Activated T-helper 1 cell treated with anti-CD3 and anti-CD28 coated beads, Interleukin-12 subunit alpha, Interleukin-12 subunit beta, Interleukin-2, Interleukin-4 antibody, amounts not matched to agents 30 ng/mL and 10 ng/mL and 1 ng/mL, durations not matched to agents 14 hours and 24 hours and 36 hours (primary cell): ENCODE data around the gene TRIM66. TPM values are rescaled to one million over a fixed set of nuclear protein-coding genes. Genes with fewer than 3 reads are reported as not detected.

Source experiments
- DNase-seq: peaks from one replicate; pipeline ENCODE4 v3.0.0; 2021; ENCODE audit warnings: low spot score
- H3K27ac Mint-ChIP-seq: one replicate; pipeline ENCODE4 v1.8.0; 2021; ENCODE audit warnings: mild to moderate bottlenecking, mixed read lengths
- H3K27me3 Mint-ChIP-seq: one replicate; pipeline ENCODE4 v1.8.0; 2022; ENCODE audit warnings: mild to moderate bottlenecking, moderate library complexity, mixed read lengths; ENCODE audit not compliant: insufficient read depth
- H3K36me3 Mint-ChIP-seq: one replicate; pipeline ENCODE4 v1.8.0; 2021; ENCODE audit warnings: low read depth, mixed read lengths
- H3K4me1 Mint-ChIP-seq: one replicate; pipeline ENCODE4 v1.8.0; 2021; ENCODE audit warnings: low read depth, mixed read lengths
- H3K4me3 Mint-ChIP-seq: one replicate; pipeline ENCODE4 v1.8.0; 2021; ENCODE audit warnings: mild to moderate bottlenecking, moderate library complexity, mixed read lengths
- H3K9me3 Mint-ChIP-seq: one replicate; pipeline ENCODE4 v1.8.0; 2021; ENCODE audit warnings: mixed read lengths
- intact Hi-C: fragments of 100-400 bp; cut with micrococcal nuclease; formaldehyde crosslinking; loops from one replicate; pipeline ENCODE4 v1.15.1; 2024
- total RNA-seq: library from RNA; stranded (reverse); gene quantifications from 2 replicates; pipeline ENCODE4 v1.2.3, GENCODE V29; 2022

The TRIM66 gene
- total RNA-seq, 1 donor from 2014 or later, result 14.2 TPM

DNA sequence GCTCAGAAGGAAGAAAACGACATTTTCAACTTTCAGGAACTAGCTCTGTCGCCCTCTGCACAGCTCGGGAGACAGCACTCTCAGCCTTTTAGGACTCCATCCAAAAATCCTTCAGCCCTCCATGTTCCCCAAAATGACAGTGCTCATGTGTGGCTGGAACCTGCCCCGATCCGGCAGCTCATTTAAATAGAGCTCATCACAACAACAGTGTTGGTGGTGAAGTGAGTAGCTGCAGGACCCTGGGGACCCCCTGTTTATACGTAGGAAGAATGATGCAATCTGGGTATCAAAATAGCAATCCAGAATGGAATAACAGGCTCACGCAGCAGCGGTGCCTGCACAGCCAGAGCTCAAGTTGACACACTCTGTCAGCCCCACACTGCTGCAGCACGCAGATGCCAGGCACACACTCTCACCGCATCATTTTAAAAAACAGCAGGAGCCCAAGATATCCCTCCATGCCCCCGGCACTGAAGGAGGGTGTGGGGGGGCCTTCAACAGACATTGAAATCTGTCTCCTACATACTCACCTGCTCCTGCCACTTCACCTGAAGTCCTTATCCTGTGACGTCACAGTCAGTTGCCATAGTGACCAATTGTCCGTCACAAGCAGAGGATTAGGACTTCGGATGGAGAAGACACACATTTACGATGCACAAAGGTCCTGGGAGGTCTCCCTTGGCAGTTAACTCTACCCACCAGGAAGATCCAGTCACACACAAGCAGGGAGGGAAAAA lies 24.0 kb downstream of the TRIM66 start:
- H3K9me3 Mint-ChIP-seq, result no peaks in the 10 kb centered on the region
- no peak for DNase-seq
- intact Hi-C loops, result no loop called here
- no peak overlapping the region for H3K4me3 Mint-ChIP-seq
- peaks cover 10% of the 10 kb centered on the region for H3K4me1 Mint-ChIP-seq
- no peaks in the 10 kb centered on the region for H3K27me3 Mint-ChIP-seq
- peaks cover 4% of the 10 kb centered on the region for H3K36me3 Mint-ChIP-seq
- H3K27ac Mint-ChIP-seq, result no peak overlapping the region

DNA sequence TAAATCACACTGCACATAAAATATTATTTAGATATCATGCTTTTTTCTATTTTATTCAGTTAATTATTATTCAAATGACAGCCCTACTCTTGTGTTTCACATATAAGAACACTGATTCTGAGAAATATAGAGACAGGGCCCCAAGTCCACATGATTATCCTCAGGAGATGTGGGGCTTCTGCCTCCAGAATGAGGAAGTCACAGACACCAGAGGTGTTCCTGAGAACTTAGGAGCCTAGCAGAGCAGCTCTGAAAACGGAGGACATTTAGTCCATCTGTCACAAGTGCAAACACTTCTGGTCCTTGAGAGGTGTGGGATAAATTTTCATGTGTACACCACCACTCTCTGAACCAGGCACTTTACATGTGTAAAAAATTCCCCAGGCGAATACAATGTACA lies 26.2 kb downstream of the TRIM66 start:
- Mint-ChIP-seq H3K4me1 (peaks cover 10% of the 10 kb centered on the region), H3K27me3 (no peaks in the 10 kb centered on the region), H3K27ac (no peak overlapping the region), H3K36me3 (peaks cover 8% of the 10 kb centered on the region), H3K4me3 (no peak overlapping the region), H3K9me3 (no peaks in the 10 kb centered on the region)
- no peak for DNase-seq
- intact Hi-C loops, result no loop called here

DNA sequence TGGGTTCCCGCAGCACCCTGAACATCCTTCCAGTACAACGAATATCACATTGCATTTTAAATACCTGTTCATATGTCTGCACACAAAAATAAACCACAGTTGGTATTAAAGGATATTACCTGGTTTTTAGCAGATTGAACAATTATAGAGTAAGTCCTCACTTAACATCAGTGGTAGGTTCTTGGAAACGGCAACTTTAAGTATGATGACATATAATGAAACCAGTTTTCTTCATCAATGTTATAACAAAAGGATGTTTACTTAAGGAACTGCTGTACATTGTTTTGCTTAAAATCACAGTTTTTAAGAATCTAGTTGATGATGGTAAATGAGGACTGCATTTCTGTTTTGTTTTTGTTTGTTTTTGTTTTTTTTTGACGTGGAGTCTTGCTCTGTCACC lies 28.0 kb downstream of the TRIM66 start:
- H3K9me3 Mint-ChIP-seq, result no peaks in the 10 kb centered on the region
- H3K36me3 Mint-ChIP-seq, result peaks cover 15% of the 10 kb centered on the region
- intact Hi-C loops, result no loop called here
- peak overlapping the region; percentile 25 for H3K4me3 Mint-ChIP-seq
- H3K27ac Mint-ChIP-seq, result peak overlapping the region; percentile 35
- DNase-seq, result no peak
- peaks cover 10% of the 10 kb centered on the region for H3K4me1 Mint-ChIP-seq
- no peaks in the 10 kb centered on the region for H3K27me3 Mint-ChIP-seq

DNA sequence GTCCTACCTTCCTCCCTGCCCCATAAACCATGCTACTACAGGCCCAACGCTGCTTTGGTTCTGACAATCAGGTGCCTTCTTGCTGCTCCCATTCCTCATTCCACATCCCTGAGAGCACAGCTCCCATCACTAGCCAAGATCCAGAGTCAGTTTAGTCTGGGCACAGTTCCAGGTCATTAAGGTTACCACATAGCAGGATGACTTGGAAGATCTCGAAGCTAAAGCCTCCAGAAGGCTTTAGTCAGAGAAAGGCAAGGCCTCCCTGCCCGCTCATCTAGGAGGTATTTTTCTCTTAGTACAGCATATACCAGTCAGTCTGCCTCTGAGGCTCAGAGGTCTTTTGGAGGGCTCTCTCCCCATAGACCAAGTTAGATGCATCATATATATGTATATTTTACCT lies 30.3 kb downstream of the TRIM66 start:
- Mint-ChIP-seq H3K9me3 (no peaks in the 10 kb centered on the region), H3K4me3 (no peak overlapping the region), H3K27me3 (no peaks in the 10 kb centered on the region), H3K27ac (no peak overlapping the region), H3K36me3 (peaks cover 20% of the 10 kb centered on the region), H3K4me1 (peaks cover 16% of the 10 kb centered on the region)
- no peak for DNase-seq
- intact Hi-C loops, result no loop called here

DNA sequence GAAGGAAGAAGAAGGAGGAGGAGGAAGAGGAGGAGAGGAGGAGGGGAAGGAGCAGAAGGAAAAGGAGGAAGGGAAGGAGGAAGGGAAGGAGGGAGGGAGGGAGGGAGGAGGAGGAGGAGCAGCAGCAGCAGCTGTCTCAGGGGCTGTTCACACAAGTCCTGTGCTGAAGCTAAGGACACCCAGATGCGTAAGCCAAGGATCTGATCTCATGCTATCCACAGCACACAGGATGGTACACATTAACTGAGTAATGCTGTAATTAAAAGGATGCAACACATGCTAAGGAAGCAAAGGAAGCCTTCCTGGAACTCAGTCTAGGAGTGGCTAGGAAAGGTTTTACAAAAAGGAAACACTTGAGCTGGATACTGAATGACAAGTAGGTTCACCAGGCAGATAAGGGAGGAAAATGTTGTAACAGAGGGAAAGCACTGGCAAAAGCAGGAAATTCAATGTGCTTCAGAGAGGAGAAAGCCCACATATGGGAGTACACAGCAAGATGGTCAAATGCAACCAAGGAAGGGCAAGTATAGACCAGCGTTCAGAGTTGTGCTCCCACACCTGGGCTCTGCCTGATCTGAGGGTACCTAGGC lies 32.0 kb downstream of the TRIM66 start:
- intact Hi-C loops, result no loop called here
- no peak for DNase-seq
- Mint-ChIP-seq H3K9me3 (no peaks in the 10 kb centered on the region), H3K4me3 (no peak overlapping the region), H3K4me1 (peaks cover 16% of the 10 kb centered on the region), H3K27ac (no peak overlapping the region), H3K36me3 (peaks cover 20% of the 10 kb centered on the region), H3K27me3 (no peaks in the 10 kb centered on the region)

DNA sequence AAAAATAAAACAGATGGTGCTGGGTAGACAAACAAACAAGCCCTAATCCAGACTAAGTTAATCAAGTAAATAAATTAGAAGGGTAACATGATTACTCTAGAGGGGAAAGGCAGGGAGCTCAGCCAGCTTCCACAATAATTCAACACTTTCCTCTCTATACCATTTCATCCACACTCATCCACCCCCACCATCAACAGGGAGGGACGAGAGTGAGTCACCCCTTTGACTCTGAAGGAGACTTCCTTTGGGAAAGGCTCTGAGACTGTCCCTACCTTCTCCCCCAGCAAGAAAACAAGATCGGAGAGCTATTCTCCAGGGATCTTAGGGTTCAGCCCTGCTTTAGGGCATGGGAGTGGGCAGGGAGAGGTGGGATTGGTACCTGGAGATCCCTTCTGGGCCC lies 33.1 kb downstream of the TRIM66 start:
- Mint-ChIP-seq H3K27ac (no peak overlapping the region), H3K4me1 (peaks cover 14% of the 10 kb centered on the region), H3K9me3 (no peaks in the 10 kb centered on the region), H3K36me3 (peaks cover 18% of the 10 kb centered on the region), H3K27me3 (no peaks in the 10 kb centered on the region), H3K4me3 (no peak overlapping the region)
- intact Hi-C loops, result no loop called here
- no peak for DNase-seq

DNA sequence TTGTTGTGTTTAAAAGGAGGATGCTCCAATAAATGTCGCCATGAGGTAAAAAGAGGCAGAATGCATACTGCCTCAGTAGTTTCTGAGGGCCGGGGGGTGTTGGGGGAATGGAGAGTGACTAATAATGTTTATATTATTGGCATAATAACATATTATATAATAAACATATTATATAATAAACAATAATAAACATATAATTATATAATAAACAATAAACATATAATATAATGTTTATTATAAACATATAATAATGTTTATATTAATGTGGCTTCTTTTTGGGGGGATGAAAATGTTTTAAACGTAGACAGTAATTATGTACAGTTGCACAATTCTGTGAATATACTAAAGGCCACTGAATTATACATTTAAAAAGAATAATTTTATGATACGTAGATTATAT lies 35.6 kb downstream of the TRIM66 start:
- H3K4me1 Mint-ChIP-seq, result peaks cover 7% of the 10 kb centered on the region
- H3K9me3 Mint-ChIP-seq, result no peaks in the 10 kb centered on the region
- DNase-seq, result no peak
- H3K27ac Mint-ChIP-seq, result no peak overlapping the region
- intact Hi-C loops, result no loop called here
- peaks cover 15% of the 10 kb centered on the region for H3K36me3 Mint-ChIP-seq
- H3K4me3 Mint-ChIP-seq, result no peak overlapping the region
- H3K27me3 Mint-ChIP-seq, result no peaks in the 10 kb centered on the region

DNA sequence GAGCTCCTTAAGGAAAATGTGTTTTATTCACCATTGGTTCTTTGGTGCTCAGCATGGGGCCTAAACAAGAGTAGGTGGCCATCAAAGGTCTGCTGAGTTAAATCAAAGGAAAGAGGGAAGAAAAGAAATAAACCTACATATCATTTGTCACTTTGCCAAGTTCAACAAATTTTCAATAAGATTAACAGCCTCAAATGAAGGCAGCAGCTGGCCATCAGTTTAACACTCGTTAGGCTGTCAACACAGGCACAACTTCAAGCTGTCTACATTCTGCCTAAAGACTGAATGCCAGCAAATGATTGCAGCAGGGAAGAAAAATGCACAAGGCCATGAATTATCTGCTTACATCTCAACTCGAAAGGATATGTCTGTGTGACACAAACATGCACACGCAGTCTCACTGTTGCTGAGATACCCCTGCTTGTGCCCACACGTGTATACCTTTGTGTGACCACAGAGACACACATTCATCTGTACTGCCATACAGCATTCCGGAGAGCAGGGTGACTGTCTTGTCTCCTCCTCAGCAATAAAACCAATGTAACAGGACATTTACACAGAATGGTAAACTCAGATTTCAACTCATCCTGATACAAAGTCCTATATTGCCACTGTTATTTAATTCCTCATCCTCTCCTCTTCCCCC lies 40.1 kb downstream of the TRIM66 start:
- Mint-ChIP-seq H3K36me3 (peaks cover 17% of the 10 kb centered on the region), H3K27ac (no peak overlapping the region), H3K27me3 (no peaks in the 10 kb centered on the region), H3K4me3 (no peak overlapping the region), H3K9me3 (no peaks in the 10 kb centered on the region), H3K4me1 (peaks cover 12% of the 10 kb centered on the region)
- no peak for DNase-seq
- intact Hi-C loops, result no loop called here

DNA sequence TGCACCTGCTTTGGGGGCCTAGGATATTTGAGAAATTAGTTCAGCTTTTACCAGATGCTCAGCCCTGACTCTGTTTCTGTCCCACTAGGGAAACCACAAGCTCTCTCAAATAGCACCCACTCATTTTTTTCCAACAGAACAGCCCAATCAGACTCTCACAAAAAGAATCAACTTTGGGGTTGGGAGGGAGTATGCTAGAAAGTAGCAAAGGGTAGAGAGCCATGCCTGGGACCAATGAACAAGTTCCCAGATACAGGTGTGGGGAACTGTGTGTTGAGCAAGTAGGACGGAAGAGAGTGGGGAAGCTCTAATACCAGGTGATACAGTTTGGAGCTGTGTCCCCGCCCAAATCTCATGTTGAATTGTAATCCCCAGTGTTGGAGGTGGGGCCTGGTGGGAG lies 41.1 kb downstream of the TRIM66 start:
- peaks cover 22% of the 10 kb centered on the region for H3K36me3 Mint-ChIP-seq

DNA sequence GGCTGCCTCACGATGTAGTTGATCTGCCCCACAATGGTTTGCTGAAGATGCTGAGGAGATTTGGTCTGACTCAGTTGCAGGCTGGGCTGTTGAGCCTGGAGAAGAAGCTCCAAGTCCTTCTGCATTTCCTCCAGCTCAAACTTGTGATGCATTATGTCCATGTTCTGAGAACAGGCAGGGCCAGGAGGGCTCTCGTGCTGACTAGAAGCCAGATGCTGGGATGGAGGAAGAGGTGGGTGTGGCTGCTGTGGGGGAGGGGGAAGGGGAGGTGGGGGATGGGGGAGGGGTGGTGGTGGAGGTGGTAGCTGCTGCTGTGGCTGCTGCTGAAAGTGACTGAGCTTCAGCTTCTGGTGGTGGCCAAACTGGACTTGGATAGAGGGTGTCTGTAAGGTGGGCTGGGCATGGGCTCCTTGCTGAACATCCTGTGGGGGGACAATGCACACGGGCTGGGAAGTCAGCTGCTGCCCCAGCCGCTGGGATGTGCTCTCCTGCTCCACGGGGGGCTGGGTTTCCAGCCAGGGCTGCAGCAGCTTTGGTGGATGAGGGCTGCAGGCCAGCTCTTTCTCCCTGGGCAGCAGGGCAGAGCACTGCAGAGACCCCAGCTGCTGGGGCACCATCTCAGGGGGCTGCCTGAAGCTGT lies 42.1 kb downstream of the TRIM66 start:
- intact Hi-C loops, result no loop called here
- no peak overlapping the region for H3K27ac Mint-ChIP-seq
- no peaks in the 10 kb centered on the region for H3K27me3 Mint-ChIP-seq
- H3K36me3 Mint-ChIP-seq, result peaks cover 27% of the 10 kb centered on the region
- peaks cover 11% of the 10 kb centered on the region for H3K4me1 Mint-ChIP-seq
- H3K9me3 Mint-ChIP-seq, result no peaks in the 10 kb centered on the region
- no peak for DNase-seq
- no peak overlapping the region for H3K4me3 Mint-ChIP-seq

More for the DNA sequence above, 41.1 kb downstream of the TRIM66 start:
- no peak overlapping the region for H3K4me3 Mint-ChIP-seq
- peaks cover 11% of the 10 kb centered on the region for H3K4me1 Mint-ChIP-seq
- no peaks in the 10 kb centered on the region for H3K9me3 Mint-ChIP-seq
- no peak for DNase-seq
- no peaks in the 10 kb centered on the region for H3K27me3 Mint-ChIP-seq
- H3K27ac Mint-ChIP-seq, result no peak overlapping the region
- intact Hi-C loops, result no loop called here

DNA sequence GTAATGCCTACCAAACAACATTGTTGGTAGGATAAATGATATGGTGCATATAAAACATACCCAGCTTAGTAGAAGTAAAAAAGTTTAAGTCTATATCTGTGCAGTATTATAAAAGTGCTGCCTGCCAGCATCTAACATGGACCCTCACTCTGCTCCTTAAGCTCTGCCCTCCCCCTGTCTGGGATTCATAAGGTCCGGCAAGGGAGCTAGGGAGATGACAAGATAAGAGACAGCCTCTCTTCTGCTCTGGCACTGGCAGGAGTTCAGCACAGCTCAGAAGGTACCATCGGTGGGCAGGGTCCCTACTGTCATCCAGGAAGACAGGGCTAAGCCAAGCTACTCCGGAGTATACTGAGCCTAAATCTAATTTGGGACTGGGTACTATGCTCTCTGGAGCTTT lies 42.8 kb downstream of the TRIM66 start:
- Mint-ChIP-seq H3K4me3 (no peak overlapping the region), H3K27me3 (no peaks in the 10 kb centered on the region), H3K9me3 (no peaks in the 10 kb centered on the region), H3K4me1 (peaks cover 11% of the 10 kb centered on the region), H3K27ac (no peak overlapping the region), H3K36me3 (peaks cover 27% of the 10 kb centered on the region)
- intact Hi-C loops, result no loop called here
- DNase-seq, result no peak

DNA sequence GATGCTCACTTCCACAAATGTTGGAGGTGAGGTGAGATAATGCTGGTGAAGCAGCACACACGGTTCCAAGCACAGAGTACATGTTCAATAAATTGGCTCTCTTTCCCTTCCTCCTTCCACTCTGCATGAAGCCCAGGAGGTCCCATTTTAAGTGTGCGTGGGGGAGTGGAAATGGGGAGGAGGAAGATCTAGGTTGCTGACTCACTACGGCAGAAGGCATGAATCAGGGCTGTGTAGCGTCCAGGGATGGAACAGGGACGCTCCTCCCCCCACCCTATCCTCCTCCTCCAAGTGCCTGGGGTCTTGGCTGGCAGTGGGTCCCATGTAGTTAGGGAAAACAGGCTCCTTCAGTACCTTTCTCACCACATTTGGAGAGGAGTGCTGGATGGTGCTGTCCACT lies 44.2 kb downstream of the TRIM66 start:
- no peaks in the 10 kb centered on the region for H3K27me3 Mint-ChIP-seq
- intact Hi-C loops, result no loop called here
- H3K27ac Mint-ChIP-seq, result no peak overlapping the region
- H3K4me1 Mint-ChIP-seq, result peaks cover 11% of the 10 kb centered on the region
- no peaks in the 10 kb centered on the region for H3K9me3 Mint-ChIP-seq
- peaks cover 27% of the 10 kb centered on the region for H3K36me3 Mint-ChIP-seq
- no peak for DNase-seq
- H3K4me3 Mint-ChIP-seq, result no peak overlapping the region

DNA sequence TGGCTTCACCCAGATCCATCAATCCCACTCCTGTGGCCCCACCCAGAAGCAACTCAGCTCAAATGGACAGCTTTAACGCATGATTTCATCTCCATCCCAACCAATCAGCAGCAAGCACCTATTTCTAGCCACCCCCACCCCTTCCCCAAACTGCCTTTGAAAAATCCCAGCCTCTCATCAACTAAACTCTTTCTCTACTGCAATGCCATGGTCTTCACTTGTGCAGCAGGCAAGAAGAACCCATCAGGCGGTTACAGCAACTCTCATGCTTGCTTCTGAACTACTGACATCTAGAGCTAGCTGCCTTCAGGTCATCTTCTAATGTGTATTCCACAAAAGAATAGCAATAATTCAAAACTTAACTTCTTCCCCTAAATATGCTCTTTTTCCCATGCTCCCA lies 46.3 kb downstream of the TRIM66 start:
- Mint-ChIP-seq H3K36me3 (peaks cover 20% of the 10 kb centered on the region), H3K4me1 (peaks cover 2% of the 10 kb centered on the region), H3K9me3 (no peaks in the 10 kb centered on the region), H3K27ac (no peak overlapping the region), H3K27me3 (no peaks in the 10 kb centered on the region), H3K4me3 (no peak overlapping the region)
- no peak for DNase-seq
- intact Hi-C loops, result no loop called here
